SW 1271 (cell line): ENCODE measurements around the gene BCAR1.

ENCODE experiments used
- DNase-seq, 2 experiments: peaks; one replicate each; lab custom pipeline; 2025; lab: John Stamatoyannopoulos, UW

BCAR1 gene

DNA sequence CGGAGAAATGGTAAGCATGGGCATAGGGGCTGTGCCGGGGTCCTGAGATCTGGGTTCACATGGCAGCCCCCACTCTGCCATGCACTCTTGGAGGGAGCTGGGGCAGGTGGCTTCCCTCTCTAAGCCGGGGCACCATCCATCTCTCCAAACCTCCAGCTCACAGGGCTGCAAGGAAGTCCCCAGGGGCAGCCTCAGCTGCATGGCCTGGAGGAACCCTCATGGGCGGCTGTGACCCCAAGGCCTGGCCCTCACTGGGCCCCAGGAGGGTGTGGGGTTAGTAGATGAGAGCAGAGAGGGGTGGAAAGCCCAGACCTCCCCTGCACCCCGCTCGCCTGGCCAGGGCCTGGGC lies 47.0 kb downstream of the BCAR1 start:
- DNase-seq = no peak

DNA sequence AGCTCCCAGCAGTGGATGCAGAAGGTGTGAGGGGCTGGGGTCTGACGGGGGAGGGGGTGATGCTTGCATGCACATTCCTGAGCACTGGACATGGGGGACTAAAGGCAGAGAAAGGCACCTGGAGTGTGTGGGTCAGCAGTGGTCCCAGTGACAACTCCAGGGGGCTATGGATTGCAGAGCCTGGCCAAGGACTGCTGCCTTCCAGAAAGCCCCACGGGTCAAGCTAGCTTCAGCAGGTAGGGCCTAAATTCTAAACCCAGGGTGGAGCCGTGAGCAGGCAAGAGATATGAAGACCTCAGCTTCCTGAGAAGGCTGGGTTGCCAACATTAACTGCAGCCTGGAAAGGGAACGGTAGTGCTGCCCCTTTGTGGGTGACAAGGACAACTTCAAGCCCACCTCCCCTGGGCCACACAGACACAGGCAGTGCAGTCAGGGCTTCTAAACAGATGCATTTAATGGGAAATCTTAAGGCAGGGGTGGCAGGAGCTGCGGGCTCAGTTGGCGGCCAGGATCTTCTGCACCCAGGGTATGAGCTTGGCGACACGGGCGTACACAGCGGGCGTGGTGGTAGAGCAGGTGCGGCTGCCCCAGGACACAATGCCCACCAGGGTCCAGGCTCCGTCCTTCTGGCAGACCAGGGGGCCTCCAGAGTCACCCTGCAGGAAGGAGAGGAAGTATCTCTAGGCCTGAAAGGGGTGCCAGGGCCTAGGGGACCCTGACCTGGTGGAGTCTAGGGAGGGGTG lies 47.6 kb downstream of the BCAR1 start:
- DNase-seq = no peak

DNA sequence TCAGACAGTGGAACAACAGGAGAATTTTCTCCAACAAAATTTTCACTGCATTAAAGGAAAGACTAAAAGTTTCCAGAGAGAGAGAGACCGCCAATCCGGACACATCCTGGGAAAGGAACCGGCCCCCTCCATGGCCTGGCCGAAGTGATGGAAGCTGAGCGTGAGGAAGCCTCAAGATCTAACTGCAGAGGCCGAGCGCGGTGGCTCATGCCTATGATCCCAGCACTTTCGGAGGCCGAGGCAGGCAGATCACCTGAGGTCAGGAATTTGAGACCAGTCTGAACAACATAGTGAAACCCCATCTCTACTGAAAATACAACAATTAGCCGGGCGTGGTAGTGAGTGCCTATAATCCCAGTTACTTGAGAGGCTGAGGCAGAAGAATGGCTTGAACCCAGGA lies 48.3 kb downstream of the BCAR1 start:
- DNase-seq = no peak

DNA sequence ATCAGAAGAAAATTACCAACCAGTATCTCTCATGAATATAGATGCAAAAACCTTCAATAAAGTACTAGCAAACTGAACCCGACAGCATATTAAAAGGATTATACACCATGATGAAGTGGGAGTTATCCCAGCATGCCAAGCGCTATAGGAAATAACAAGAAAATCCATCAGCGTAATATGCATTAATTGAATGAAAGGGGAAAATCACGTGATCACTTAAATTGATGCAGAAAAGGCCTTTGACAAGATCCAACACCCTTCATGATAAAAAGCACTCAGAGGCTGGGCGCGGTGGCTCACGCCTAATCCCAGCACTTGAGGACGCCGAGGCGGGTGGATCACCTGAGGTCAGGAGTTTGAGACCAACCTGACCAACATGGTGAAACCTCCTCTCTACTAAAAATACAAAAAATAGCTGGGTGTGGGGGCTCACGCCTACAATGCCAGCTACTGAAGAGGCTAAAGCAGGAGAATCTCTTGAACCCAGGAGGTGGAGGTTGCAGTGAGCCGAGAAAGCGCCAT lies 49.3 kb downstream of the BCAR1 start:
- no peak for DNase-seq

DNA sequence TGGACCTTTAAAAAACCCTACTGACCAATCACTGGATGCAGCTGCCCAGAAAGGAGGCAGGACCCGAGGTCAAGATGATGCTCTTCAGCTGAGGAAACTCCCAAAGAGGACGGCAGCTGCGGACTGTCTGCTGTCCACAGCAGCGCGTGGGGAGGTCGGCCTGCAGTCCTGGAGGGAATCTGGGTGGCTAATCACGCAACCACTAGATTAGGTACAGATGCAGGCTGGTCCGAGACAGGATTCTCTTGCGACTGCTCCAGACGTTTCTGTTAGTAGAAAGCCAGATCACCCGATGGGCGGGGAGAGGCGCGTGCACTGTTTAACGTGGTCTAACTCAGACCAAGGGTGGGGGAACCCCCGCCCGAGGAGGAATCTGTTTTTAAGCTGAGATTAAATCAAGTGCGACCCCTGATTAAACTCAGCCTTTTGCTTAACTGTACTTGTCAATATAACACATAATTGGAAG lies 53.3 kb downstream of the BCAR1 start:
- DNase-seq = no peak

DNA sequence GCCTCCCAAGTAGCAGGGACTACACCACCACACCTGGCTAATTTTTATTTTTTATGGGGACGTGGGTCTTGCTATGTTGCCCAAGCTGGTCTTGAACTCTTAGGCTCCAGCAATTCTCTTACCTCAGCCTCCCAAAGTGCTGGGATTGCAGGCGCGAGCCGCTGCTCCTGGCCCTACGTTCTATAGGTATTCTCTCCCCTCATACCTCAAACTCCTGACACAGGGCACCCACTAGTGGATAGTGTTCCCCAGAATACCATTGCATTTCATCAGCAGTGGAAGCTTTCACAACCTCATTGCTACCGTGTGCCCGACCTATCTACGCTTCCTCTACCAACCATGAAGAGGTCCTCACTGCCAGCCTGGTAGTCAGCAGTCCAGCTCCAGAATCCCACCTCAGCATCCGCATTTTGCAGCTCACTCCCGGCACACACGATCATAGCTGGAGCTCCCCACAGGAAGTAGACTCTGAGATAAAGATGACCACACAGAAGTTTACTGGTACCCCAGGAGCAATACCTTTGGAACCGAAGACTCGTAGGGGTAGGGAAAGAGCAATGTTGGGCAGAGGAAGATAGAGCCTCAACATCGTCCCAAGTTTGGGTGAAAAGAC lies 53.8 kb downstream of the BCAR1 start:
- DNase-seq = no peak

DNA sequence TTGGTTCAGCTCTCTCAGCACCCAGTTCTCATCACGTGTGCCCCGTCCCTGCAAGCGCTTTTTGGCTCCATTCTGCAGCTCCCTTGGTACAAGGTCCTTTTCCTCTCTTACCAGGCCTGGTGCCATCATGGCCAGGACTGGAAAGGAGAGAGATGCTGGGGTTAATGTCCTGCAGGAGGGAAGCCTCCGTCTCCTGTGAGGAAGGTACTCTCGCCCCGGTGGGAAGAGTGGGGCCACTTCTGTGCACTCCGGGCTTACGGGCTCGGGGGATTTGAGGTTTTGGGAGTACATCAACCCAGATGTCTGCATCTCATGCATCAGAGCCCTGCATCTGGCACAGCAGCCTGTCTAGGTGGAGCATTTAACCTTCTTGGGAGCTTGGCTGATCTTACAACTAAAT lies 54.6 kb downstream of the BCAR1 start:
- DNase-seq = no peak

DNA sequence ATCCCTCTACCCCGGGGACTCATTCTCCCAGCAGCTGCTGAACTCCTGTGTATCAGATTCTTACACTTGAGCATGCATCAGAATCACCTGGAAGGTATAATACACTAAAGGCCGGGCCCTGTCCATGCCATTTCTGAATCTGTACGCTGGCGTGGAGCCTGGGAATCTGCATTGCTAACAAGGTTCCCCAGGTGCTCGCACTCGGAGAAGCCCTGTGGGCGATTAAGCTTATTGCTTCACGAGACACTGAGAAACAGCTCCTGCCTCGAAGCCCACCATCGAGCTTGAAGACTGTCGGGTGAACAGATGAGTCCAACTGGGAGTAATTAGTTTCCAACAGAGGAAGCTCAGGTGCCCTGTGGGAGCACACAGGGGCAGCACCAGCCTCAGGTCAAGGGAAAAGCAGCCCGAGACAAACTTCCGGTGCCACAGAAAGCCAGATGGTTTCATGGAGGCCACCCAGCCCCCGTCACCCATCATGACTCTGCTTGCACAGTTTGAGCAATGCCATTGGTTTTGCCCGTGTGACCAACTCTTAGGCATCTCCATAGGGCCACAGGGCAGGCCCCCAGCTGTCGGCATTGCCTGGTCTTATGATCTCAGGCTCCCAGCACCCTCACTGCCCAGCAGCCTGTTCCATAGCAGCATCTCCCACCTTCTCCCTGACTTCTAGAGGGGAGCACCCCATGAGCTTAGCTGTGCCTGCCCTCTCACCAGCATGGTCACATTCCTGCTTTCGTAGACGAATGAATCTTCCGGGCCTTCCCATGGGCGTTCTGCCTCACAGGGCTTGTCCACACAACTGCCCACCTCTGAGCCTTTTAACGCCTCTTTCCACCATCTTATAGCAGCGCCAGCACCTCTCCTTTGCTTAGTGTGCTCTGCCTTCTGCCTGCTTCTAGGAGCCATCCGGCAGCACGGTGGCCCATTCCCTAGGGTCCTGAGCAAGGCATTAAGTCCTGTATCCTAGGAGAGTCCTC lies 55.3 kb downstream of the BCAR1 start:
- no peak for DNase-seq

DNA sequence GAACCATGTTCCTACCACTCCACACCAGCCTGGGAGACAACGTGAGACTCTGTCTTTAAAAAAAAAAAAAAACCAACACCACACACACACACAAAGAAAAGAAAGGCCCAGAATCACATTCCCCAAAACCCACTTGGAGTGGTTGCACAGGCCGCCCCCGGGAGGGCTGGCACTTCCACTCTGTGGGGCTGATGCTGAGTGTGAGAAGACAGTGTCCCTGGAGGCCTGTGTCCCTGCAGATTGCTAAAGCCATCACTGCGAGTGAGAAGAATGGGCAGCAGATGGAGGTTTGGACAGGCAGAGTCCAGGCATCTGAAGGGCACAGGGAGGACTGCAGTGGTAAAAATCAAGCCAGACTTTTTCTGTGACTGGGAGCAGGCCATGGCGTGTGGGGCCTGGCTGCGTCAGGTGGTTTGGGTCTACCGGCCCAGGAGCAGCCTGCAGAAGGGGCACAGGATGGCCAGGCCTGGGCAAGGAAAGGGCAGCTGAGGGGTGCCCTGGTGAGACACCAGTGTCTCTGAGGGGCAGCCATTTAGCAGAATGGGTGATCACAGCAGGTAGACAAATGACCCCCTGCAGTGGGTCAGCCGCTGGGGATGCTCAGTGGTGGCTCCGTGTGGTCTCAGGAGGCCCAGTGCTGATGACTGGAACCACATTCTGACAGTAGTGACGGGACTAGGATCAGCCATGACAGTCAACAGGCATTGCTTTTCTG lies 57.5 kb downstream of the BCAR1 start:
- no peak for DNase-seq

DNA sequence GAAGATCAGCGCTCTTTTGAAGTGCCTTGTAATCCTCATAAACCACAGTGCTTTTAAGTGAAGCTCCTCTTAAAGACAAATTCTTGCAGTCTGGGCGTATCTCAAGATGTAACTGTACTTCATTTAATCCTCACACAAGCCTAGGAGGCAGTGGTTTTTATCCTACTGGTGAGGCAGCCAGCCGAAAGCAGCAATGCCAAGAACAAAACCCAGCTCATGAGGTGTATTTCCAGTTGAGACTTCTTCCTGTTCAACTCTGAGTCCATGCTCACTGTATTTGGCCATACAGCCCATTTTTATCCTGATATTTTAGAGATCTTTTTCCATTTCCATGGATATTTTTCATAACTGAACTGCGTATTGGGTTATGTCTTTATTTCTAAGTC lies 58.2 kb downstream of the BCAR1 start:
- no peak for DNase-seq

DNA sequence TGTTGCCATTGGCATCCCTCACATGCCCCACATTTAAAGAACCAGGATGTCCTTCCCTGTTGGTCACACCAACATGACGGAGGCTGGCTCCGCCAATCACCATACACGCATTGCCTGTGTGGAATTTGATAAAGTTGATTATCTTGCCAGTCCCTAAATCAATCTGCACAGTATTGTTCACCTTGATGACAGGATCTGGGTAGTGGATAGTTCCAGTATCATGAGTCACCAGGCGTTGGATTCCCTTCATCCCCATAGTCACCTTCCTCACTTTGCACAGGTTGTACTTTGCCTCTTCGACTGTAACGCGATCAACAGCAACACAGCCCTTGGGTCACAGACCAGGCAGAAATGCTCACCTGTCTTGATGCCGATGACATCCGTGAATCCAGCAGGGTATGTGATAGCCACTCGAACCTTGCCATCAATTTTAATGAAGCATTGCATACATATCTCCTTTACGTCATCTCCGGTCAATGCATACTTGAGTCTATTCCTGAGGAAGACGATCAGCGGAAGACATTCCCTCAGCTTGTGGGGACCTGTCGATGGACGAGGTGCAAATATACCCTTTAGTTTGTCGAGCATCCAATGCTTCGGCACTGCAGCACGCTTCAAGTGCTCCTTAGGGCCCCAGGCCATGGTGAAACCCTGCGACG lies 58.7 kb downstream of the BCAR1 start:
- no peak for DNase-seq

DNA sequence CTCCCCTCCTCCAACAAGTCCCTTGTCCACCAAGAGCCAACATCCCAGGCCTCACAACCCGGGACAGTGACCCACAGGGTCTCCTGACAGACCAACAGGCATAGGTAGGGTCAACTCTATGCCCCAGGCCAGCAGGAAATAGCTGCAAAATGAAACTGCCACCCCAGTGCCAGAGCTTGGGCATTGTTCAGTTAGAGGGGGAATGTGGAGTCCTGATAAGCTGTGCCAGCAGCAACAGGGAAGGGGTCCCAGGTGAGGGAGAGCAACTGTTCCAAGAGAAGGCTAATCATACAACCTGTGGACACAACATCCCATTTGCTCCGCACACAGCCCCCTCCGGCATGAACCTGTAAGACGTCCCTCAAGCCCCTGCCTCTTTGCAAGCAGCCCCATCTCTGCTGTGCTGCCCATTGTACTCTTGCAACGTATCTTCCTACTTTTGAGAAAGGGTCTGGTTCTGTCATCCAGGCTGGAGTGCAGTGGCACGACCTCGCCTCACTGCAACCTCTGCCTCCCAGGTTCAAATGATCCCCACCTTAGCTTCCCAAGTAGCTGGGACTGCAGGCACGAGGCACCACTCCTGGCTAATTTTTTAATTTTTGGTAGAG lies 61.7 kb downstream of the BCAR1 start:
- DNase-seq = no peak

DNA sequence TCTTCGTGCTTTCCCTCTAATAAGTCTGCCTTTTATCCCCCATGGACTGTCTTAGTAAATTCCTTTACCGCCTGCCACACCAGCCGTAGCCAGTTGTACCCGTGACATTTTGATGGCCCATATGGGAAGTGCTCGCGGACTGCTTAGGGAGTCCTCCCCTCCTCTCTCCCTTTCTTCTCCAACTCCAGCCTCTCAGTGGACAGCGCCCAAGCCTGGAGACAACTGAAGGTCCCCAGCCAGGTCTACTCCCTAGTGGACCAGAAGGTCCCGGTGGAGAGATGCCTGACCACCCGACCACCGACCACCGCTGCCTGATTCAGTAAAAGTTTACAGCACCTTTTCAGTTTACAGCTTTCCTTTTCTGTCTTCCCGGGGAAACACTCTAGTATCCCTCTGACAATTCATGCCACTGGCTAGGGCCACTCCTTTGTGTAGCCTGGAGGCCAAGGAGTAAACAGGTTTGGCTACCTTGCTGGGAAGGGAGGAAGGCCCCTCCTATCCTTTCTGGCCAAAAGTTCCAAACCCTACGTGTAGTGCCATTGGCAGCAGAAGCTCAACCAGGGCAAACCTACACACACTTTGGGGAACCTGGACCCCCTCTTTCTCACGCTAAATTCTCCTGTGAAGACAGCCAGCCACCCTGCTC lies 62.5 kb downstream of the BCAR1 start:
- DNase-seq = no peak

DNA sequence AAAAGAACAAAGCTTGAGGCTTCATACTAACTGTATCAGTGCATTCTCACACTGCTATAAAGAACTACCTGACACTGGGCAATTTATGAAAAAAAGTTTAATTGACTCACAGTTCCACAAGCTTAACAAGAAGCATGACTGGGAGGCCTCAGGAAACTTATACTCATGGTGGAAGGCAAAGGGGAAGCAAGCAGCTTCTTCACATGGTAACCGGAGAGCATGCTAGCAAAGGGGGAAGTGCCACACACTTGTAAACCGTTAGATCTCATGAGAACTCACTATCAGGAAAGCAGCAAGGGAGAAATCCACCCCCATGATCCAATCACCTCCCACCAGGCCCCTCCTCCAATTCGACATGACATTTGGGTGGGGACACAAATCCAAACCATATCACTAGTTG lies 69.8 kb downstream of the BCAR1 start:
- no peak for DNase-seq

DNA sequence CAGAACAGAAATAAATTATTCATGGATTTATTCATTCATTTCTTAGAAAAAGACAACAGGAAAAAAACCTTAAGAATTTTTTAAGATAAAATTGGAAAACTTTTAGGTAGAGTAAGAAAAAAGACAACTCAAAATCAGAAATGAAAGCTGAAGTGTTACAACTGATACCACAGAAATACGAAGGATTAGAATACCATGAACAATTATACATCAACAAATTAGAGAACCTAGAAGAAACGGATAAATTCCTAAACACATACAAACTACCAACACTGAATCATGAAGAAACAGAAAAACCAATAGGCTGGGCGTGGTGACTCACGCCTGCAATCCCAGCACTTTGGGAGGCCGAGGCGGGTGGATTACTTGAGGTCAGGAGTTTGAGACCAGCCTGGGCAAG lies 72.2 kb downstream of the BCAR1 start:
- DNase-seq = no peak
